Neural cell (in vitro differentiated cells): ENCODE data around the gene ANKRD62.

Experiments used
- EP300 ChIP-seq: fragments of 450-650 bp; conservative IDR thresholded peaks from 2 replicates; pipeline ENCODE4 v1.6.1; 2014; ENCODE audit warnings: antibody characterized with exemption, mild to moderate bottlenecking, moderate library complexity; ENCODE audit not compliant: poor library complexity, severe bottlenecking
- EZH2 ChIP-seq: fragments of 200-600, 300-800 bp; shearing (Covaris generic), sonication (generic); IDR thresholded peaks from 2 replicates; pipeline ENCODE4 v1.6.1; 2014; ENCODE audit warnings: antibody characterized with exemption, low read length, borderline replicate concordance, mild to moderate bottlenecking; ENCODE audit not compliant: insufficient read depth, poor library complexity, severe bottlenecking
- MXI1 ChIP-seq: fragments of 450-650 bp; conservative IDR thresholded peaks from 2 replicates; pipeline ENCODE4 v1.6.1; 2014; ENCODE audit warnings: antibody characterized with exemption, mild to moderate bottlenecking; ENCODE audit not compliant: poor library complexity, severe bottlenecking
- POLR2AphosphoS5 ChIP-seq: IDR thresholded peaks from 2 replicates; pipeline ENCODE4 v1.6.1; 2012
- RAD21 ChIP-seq: fragments of 450-650 bp; conservative IDR thresholded peaks from 2 replicates; pipeline ENCODE4 v1.6.1; 2014; ENCODE audit warnings: antibody characterized with exemption, mild to moderate bottlenecking, moderate library complexity
- SMC3 ChIP-seq: fragments of 450-650 bp; conservative IDR thresholded peaks from 2 replicates; pipeline ENCODE4 v1.6.1; 2014; ENCODE audit warnings: antibody characterized with exemption, mild to moderate bottlenecking, moderate library complexity; ENCODE audit not compliant: poor library complexity
- TAF1 ChIP-seq: IDR thresholded peaks from 2 replicates; pipeline ENCODE4 v1.6.1; 2012; ENCODE audit warnings: low read depth
- TF ChIP-seq, protein P1 (sequence below): fragments of 450-650 bp; IDR thresholded peaks from 2 replicates; pipeline ENCODE4 v1.5.1; 2014; ENCODE audit warnings: antibody characterized with exemption, mild to moderate bottlenecking, moderate library complexity; ENCODE audit not compliant: poor library complexity, severe bottlenecking
- TF ChIP-seq, protein P2 (sequence below): IDR thresholded peaks from 2 replicates; pipeline ENCODE4 v1.6.1; 2012; ENCODE audit warnings: borderline replicate concordance

DNA sequence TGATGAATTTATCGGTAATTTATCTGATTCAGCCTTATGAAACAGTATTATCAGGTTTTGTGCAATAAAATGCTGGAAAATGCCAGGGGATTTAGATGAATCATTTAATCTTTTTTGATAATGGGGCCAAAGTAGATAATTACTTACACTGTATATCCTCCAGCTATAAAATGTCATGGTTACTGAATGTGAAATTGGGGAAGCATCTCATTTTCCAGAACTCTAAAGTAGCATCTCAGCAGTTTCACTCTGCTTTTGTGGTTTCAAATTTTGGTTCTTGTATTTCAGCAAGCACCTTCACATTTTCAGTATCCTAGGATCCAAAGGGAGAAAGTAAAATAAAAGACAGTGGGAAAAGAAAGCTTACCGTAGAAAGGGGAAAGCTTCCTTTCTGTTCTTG lies 12.8 kb downstream of the ANKRD62 start:
- TF ChIP-seq, protein P1, sequence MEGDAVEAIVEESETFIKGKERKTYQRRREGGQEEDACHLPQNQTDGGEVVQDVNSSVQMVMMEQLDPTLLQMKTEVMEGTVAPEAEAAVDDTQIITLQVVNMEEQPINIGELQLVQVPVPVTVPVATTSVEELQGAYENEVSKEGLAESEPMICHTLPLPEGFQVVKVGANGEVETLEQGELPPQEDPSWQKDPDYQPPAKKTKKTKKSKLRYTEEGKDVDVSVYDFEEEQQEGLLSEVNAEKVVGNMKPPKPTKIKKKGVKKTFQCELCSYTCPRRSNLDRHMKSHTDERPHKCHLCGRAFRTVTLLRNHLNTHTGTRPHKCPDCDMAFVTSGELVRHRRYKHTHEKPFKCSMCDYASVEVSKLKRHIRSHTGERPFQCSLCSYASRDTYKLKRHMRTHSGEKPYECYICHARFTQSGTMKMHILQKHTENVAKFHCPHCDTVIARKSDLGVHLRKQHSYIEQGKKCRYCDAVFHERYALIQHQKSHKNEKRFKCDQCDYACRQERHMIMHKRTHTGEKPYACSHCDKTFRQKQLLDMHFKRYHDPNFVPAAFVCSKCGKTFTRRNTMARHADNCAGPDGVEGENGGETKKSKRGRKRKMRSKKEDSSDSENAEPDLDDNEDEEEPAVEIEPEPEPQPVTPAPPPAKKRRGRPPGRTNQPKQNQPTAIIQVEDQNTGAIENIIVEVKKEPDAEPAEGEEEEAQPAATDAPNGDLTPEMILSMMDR, result no peak
- no peak for TF ChIP-seq EZH2
- no peak for TF ChIP-seq EP300
- TF ChIP-seq MXI1, result no peak
- no peak for TF ChIP-seq SMC3
- TF ChIP-seq TAF1, result no peak
- no peak for TF ChIP-seq RAD21
- no peak for TF ChIP-seq POLR2AphosphoS5
- TF ChIP-seq, protein P2, sequence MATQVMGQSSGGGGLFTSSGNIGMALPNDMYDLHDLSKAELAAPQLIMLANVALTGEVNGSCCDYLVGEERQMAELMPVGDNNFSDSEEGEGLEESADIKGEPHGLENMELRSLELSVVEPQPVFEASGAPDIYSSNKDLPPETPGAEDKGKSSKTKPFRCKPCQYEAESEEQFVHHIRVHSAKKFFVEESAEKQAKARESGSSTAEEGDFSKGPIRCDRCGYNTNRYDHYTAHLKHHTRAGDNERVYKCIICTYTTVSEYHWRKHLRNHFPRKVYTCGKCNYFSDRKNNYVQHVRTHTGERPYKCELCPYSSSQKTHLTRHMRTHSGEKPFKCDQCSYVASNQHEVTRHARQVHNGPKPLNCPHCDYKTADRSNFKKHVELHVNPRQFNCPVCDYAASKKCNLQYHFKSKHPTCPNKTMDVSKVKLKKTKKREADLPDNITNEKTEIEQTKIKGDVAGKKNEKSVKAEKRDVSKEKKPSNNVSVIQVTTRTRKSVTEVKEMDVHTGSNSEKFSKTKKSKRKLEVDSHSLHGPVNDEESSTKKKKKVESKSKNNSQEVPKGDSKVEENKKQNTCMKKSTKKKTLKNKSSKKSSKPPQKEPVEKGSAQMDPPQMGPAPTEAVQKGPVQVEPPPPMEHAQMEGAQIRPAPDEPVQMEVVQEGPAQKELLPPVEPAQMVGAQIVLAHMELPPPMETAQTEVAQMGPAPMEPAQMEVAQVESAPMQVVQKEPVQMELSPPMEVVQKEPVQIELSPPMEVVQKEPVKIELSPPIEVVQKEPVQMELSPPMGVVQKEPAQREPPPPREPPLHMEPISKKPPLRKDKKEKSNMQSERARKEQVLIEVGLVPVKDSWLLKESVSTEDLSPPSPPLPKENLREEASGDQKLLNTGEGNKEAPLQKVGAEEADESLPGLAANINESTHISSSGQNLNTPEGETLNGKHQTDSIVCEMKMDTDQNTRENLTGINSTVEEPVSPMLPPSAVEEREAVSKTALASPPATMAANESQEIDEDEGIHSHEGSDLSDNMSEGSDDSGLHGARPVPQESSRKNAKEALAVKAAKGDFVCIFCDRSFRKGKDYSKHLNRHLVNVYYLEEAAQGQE, result no peak
